ENCODE measurements around the gene NPVF.

The NPVF gene

GRCh38 chr7:25249772-25250171 lies 21.5 kb upstream of the NPVF start:
- DNase-seq (ENCODE audit: extremely low read depth, low read depth): no peak
- TF ChIP-seq CTCF (IDR thresholded peaks at IDR 0.05; ENCODE audit: low read depth, low read length, missing control alignments): no peak
- H3K4me3 ChIP-seq (replicated peaks; ENCODE audit: low read depth, low read length): no peak overlapping the region

- no peak for TF ChIP-seq CTCF (IDR thresholded peaks at IDR 0.05; ENCODE audit: low read depth, low read length, missing control alignments)
- no peak overlapping the region for H3K4me3 ChIP-seq (replicated peaks; ENCODE audit: low read depth, low read length)
- no peak for DNase-seq (ENCODE audit: extremely low read depth, low read depth)
Measured at GRCh38 chr7:25246306-25246705, 18.0 kb upstream of the NPVF start.

- TF ChIP-seq CTCF (IDR thresholded peaks at IDR 0.05; ENCODE audit: low read depth, low read length, missing control alignments): no peak
- H3K4me3 ChIP-seq (replicated peaks; ENCODE audit: low read depth, low read length): no peak overlapping the region
- no peak for DNase-seq (ENCODE audit: extremely low read depth, low read depth)
Measured at GRCh38 chr7:25244254-25245033, 16.2 kb upstream of the NPVF start.

- no peak for TF ChIP-seq CTCF (IDR thresholded peaks at IDR 0.05; ENCODE audit: low read depth, low read length, missing control alignments)
- H3K4me3 ChIP-seq (replicated peaks; ENCODE audit: low read depth, low read length): no peak overlapping the region
- no peak for DNase-seq (ENCODE audit: extremely low read depth, low read depth)
Measured at GRCh38 chr7:25242678-25243077, 14.4 kb upstream of the NPVF start.

- H3K4me3 ChIP-seq (replicated peaks; ENCODE audit: low read depth, low read length): no peak overlapping the region
- no peak for TF ChIP-seq CTCF (IDR thresholded peaks at IDR 0.05; ENCODE audit: low read depth, low read length, missing control alignments)
- no peak for DNase-seq (ENCODE audit: extremely low read depth, low read depth)
Measured at GRCh38 chr7:25240896-25241295, 12.6 kb upstream of the NPVF start.

- H3K4me3 ChIP-seq (replicated peaks; ENCODE audit: low read depth, low read length): no peak overlapping the region
- DNase-seq (ENCODE audit: extremely low read depth, low read depth): no peak
- TF ChIP-seq CTCF (IDR thresholded peaks at IDR 0.05; ENCODE audit: low read depth, low read length, missing control alignments): no peak
Measured at GRCh38 chr7:25240340-25240739, 12.1 kb upstream of the NPVF start.

GRCh38 chr7:25239888-25240287 lies 11.6 kb upstream of the NPVF start:
- DNase-seq (ENCODE audit: extremely low read depth, low read depth): no peak
- H3K4me3 ChIP-seq (replicated peaks; ENCODE audit: low read depth, low read length): no peak overlapping the region
- no peak for TF ChIP-seq CTCF (IDR thresholded peaks at IDR 0.05; ENCODE audit: low read depth, low read length, missing control alignments)
